ENCODE results near the gene THSD7A. TPM values are rescaled to one million over a fixed set of nuclear protein-coding genes. Genes with fewer than 3 reads are reported as not detected.

Gene THSD7A
- total RNA-seq, 1 donor from 2014 or later: 3.4 TPM

DNA sequence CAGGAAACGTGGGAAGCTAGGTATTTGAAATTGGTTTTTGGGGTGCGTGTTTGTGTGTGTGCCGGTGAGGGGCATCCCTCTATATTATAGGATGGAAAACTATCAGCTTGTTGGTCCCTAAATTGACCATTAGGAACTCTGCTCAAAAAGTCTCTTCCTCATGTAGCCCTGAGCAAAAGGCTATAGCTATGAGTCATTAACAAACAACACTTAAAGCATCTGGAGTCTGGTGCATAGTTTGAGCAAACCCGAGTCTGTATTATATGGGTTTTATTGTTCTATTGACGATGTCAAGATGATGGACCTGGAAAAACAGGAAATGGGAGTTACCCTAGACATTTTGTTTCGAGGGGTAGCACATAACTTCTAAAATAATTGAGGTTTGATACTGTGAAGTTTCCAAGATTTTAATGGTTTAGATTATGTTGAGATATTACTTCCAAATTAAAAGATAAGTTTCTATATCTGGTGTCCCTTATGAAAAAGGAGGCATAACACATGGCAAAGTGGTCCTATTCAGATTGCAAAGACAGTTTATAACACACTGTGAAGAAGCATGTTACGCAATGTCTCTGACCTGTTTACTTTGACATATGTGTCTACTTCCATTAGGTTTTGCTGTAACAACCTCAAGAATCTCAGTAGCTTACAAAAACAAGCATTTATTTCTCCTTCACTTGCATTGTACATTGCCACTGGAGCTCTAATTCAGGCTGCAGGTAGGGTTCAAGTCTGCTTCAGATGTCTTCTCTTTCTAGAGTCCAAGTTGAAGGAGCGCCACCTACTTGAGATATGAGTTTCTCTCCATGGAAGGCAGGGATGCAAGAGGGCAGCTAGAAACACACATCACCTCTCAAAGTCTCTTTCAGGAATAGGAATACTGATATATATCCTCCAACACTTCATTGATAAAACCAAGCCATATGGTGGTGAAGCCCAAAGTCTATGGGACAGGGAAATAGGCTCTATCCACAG is 500.6 kb downstream of the THSD7A start:
- intact Hi-C loops (cut with DNase I): no loop called here
- DNase-seq (ENCODE audit: low spot score): no peak

DNA sequence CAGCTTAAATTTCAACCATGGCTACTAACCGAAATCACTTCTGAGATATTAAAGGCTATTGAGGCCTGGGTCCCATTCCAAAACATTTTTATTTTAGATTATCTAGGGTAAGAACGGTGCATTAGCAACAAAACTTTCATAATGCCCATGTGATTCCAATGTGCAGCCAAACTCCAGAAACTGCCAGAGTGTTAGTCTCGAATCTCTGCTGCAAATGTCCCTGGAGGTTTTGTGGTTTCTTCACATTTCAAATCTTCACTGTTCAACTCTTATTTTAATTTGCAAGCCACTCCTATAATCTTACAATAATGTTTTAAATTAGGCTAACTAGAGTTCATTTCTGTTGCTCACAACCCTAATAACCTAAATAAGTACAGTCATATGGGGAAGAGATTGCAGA is 501.3 kb downstream of the THSD7A start:
- no peak for DNase-seq (ENCODE audit: low spot score)
- intact Hi-C loops (cut with DNase I): no loop called here

DNA sequence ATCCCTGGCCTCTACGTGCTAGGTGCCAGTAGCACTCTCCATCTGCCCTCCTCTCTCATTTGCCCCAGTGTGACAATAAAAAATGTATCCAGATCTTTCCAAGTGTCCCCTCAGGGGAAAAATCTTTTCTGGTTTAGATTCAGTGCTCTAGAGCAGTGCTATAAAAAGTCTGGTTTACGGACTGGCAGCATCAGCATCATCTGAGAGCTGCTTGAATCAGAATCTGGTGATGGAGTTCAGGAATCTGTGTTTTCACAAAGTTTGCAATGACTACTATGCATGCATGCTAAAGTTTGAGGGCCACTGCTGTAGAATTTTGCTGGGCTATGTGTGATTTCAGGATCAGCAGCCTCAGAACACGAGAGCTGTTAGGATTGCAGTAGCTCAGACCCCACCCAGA is 501.8 kb downstream of the THSD7A start:
- intact Hi-C loops (cut with DNase I): no loop called here
- DNase-seq (ENCODE audit: low spot score): no peak

DNA sequence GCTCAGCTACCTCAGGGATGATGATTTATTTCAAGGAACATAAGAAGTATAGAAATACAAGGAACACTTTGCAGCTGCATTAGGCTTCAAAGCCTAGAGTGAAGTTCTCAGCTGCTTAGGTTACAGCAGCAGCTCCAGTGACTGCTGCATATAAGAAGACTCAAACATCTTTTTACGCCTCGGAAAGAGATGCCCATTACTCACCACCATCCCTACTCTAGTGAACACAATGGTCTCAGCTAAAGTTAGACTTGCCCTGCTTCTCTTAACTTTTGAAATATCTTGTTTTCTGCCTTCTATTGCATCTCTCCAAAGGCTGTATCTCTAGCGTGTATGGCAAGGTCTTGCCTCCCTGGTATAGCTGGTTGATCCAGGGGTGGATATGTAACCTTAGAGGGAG is 502.4 kb downstream of the THSD7A start:
- intact Hi-C loops (cut with DNase I): no loop called here
- no peak for DNase-seq (ENCODE audit: low spot score)

DNA sequence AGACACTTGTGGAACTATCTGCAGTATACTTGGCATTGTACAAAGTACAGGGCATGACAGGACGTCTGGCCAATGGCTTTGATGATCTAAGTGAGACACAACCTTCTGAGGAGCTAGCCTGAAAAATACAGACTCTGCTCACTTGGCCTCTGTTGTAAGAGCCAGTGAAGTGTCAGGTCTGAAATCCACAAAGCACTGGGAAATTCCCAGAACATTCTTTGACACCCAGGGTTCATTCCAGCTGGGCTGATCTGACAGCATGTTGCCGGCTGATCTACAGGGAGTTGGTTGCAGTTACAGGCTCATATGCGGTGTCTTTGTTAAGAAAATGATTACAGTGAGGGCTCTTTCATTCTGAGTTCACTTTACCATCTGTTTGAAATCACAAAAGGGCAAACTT is 503.7 kb downstream of the THSD7A start:
- no peak for DNase-seq (ENCODE audit: low spot score)
- intact Hi-C loops (cut with DNase I): no loop called here

DNA sequence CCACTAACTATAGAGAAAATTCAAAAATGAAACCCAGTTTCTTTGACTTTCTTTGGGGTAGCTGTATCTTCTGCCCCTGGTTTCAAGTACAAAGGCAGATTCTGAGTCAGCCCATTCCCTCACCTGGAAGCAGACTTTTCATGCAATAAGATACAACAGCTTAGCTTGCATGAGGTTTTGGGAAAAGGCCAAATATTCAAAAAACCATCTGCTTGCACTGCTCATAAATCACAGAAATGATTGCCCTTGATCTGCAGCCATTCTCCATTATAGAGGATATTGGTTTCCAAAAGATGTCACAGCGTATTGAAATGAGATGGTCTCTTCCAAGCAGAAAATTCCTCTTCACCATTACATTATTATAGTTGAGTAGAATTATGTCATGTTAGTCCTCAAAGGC is 504.4 kb downstream of the THSD7A start:
- intact Hi-C loops (cut with DNase I): no loop called here
- no peak for DNase-seq (ENCODE audit: low spot score)

Measured in cardiac septum (tissue), 1 donor.